ENCODE results near the gene PXN. TPM values are rescaled to one million over a fixed set of nuclear protein-coding genes. Genes with fewer than 3 reads are reported as not detected.

PXN gene
- total and polyA plus RNA-seq, 10 donors: 22.3 to 161 (median 114) TPM

GRCh38 chr12:120181991-120182631 is 83.4 kb downstream of the PXN start:
- 89 to 94% (median 92%) methylated on average over 8 of the region's 8 CpGs for WGBS, 5 donors
- peaks cover 6 to 100% (median 95%) of the 10 kb centered on the region in 6 donors for H3K36me3 ChIP-seq
- peaks cover 0 to 11% (median 0%) of the 10 kb centered on the region in 6 donors for H3K4me1 ChIP-seq

DNA sequence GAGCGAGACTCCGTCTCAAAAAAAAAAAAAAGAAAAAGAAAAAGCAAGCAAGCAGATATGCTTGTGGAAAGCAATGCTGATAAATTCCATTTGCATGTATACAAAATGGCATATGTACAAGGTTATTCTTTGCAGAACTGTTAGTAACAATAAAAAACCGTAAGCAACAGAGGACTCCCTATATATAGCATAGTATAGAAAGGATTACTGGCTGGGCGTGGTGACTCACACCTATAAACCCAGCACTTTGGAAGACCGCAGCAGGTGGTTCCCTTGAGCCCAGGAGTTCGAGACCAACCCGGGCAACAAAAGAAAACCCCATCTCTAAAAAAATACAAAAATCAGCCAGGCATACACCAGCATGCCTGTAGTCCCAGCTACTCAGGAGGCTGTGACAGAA is 84.6 kb downstream of the PXN start:
- intact Hi-C loops (cut with DNase I; ENCODE audit: low total_unique reads): no loop called here
- TF ChIP-seq POLR2AphosphoS5 (IDR thresholded peaks at IDR 0.05) (no peak), CTCF (IDR thresholded peaks at IDR 0.05 in 8 of 11, conservative IDR thresholded peaks at IDR 0.05 in 3 of 11) (no peak), POLR2A (IDR thresholded peaks at IDR 0.05) (no peak)

More at GRCh38 chr12:120181991-120182631, 83.4 kb downstream of the PXN start:
- H3K27me3 ChIP-seq (replicated peaks in 1 of 7): no peaks in the 10 kb centered on the region
- H3K27ac ChIP-seq: no peak overlapping the region
- H3K4me3 ChIP-seq: no peak overlapping the region
- TF ChIP-seq CTCF (IDR thresholded peaks at IDR 0.05 in 8 of 11, conservative IDR thresholded peaks at IDR 0.05 in 3 of 11) (no peak), POLR2A (IDR thresholded peaks at IDR 0.05) (no peak), POLR2AphosphoS5 (IDR thresholded peaks at IDR 0.05) (no peak)
- no peak for DNase-seq
- H3K9me3 ChIP-seq: no peaks in the 10 kb centered on the region
- intact Hi-C loops (cut with DNase I; ENCODE audit: low total_unique reads): no loop called here

DNA sequence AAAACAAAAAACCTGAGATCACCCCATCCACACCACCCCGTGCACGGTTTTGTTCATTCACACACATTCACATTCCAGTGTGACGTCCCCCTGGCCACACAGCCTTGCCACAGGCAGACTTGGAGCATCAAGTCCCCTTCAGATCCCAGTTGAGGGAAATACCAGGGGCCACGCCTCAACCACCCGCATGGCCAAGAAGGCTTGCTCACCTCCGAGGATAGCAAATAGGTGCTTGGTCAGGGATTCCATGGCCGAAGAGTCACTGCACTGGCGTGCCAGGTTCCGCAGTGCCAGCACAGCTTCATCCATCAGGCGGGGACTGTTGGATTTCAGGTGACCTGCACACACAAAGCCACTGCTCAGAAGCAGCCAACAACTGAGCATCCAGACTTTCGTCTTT is 90.0 kb downstream of the PXN start:
- no peaks in the 10 kb centered on the region for H3K27me3 ChIP-seq (replicated peaks in 1 of 7)
- peaks cover 0 to 4% (median 2%) of the 10 kb centered on the region in 6 donors for H3K4me1 ChIP-seq
- TF ChIP-seq POLR2A (IDR thresholded peaks at IDR 0.05): no peak
- no peak for TF ChIP-seq CTCF (IDR thresholded peaks at IDR 0.05 in 8 of 11, conservative IDR thresholded peaks at IDR 0.05 in 3 of 11)
- TF ChIP-seq POLR2AphosphoS5 (IDR thresholded peaks at IDR 0.05): no peak
- no peak for DNase-seq
- no peaks in the 10 kb centered on the region for H3K9me3 ChIP-seq
- H3K36me3 ChIP-seq: peaks cover 15 to 100% (median 100%) of the 10 kb centered on the region in 6 donors
- 94 to 97% (median 96%) methylated on average over 9 to 11 of the region's 11 CpGs for WGBS, 5 donors
- intact Hi-C loops (cut with DNase I; ENCODE audit: low total_unique reads): no loop called here
- H3K4me3 ChIP-seq: no peak overlapping the region
- H3K27ac ChIP-seq: no peak overlapping the region

More for the DNA sequence above, 84.6 kb downstream of the PXN start:
- Histone ChIP-seq H3K9me3 (no peaks in the 10 kb centered on the region), H3K4me3 (no peak overlapping the region), H3K27me3 (replicated peaks in 1 of 7) (no peaks in the 10 kb centered on the region), H3K27ac (no peak overlapping the region), H3K36me3 (peaks cover 9 to 100% (median 95%) of the 10 kb centered on the region in 6 donors), H3K4me1 (peaks cover 0 to 4% (median 0%) of the 10 kb centered on the region in 6 donors)
- WGBS, 5 donors: 91 to 97% (median 92%) methylated on average over 7 of the region's 7 CpGs
- DNase-seq: no peak

- no peak for DNase-seq
- no peaks in the 10 kb centered on the region for H3K27me3 ChIP-seq (replicated peaks in 1 of 7)
- WGBS, 5 donors: 71 to 81% (median 77%) methylated on average over 5 of the region's 5 CpGs
- H3K27ac ChIP-seq: no peak overlapping the region
- no peaks in the 10 kb centered on the region for H3K9me3 ChIP-seq
- peaks cover 15 to 100% (median 100%) of the 10 kb centered on the region in 6 donors for H3K36me3 ChIP-seq
- TF ChIP-seq CTCF (IDR thresholded peaks at IDR 0.05 in 8 of 11, conservative IDR thresholded peaks at IDR 0.05 in 3 of 11) (no peak), POLR2A (IDR thresholded peaks at IDR 0.05) (no peak), POLR2AphosphoS5 (IDR thresholded peaks at IDR 0.05) (no peak)
- H3K4me3 ChIP-seq: no peak overlapping the region
- peaks cover 0 to 4% (median 2%) of the 10 kb centered on the region in 6 donors for H3K4me1 ChIP-seq
- intact Hi-C loops (cut with DNase I; ENCODE audit: low total_unique reads): no loop called here
Measured at GRCh38 chr12:120175062-120175461, 90.5 kb downstream of the PXN start.
